K562 (cell line): ENCODE data around the gene TMEM63A. TPM values are rescaled to one million over a fixed set of nuclear protein-coding genes. Genes with fewer than 3 reads are reported as not detected.
A peak's percentile ranks its signal among the peaks of the same experiment; 100 is the strongest.

Source experiments
- C11orf30 ChIP-seq: fragments of 450-650 bp; IDR thresholded peaks from 2 replicates; pipeline ENCODE4 v1.6.1; 2016; ENCODE audit warnings: low read depth, mild to moderate bottlenecking
- CBFA2T3 ChIP-seq: fragments of 450-650 bp; IDR thresholded peaks from 2 replicates; pipeline ENCODE4 v1.6.1; 2017
- DPF2 ChIP-seq: fragments of 450-650 bp; IDR thresholded peaks from 2 replicates; pipeline ENCODE4 v1.6.1; 2016
- E2F6 ChIP-seq, 2 experiments: IDR thresholded peaks; 2 replicates each; pipeline ENCODE4 v1.6.1; 2011; ENCODE audit warnings: borderline replicate concordance in 1 of 2, control low read depth in 1 of 2, low read depth in 1 of 2, low read length in 1 of 2, mild to moderate bottlenecking in 1 of 2, mixed read lengths in 1 of 2, moderate library complexity in 1 of 2; ENCODE audit not compliant: insufficient read depth in 1 of 2, insufficient read length in 1 of 2, poor library complexity in 1 of 2, severe bottlenecking in 1 of 2; ENCODE audit errors: extremely low read depth in 1 of 2
- EP400 ChIP-seq: fragments of 450-650 bp; IDR thresholded peaks from 2 replicates; pipeline ENCODE4 v1.6.1; 2017; ENCODE audit warnings: antibody characterized with exemption, mild to moderate bottlenecking, moderate library complexity
- ESRRA ChIP-seq: fragments of 450-650 bp; IDR thresholded peaks from 2 replicates; pipeline ENCODE4 v1.6.1; 2014; ENCODE audit warnings: low read depth, mild to moderate bottlenecking, moderate library complexity, borderline replicate concordance
- FOXA1 ChIP-seq: fragments of 450-650 bp; IDR thresholded peaks from 2 replicates; pipeline ENCODE4 v1.6.1; 2016; ENCODE audit warnings: mild to moderate bottlenecking, borderline replicate concordance
- FUS ChIP-seq: fragments of 200-400 bp; formaldehyde crosslinking; optimal IDR thresholded peaks from 2 replicates; pipeline ENCODE3; 2017; ENCODE audit warnings: low read depth, low read length
- GTF3C2 ChIP-seq: IDR thresholded peaks from 3 replicates; pipeline ENCODE4 v1.6.1; 2011; ENCODE audit warnings: borderline replicate concordance, mild to moderate bottlenecking, moderate library complexity; ENCODE audit not compliant: insufficient read length; ENCODE audit errors: extremely low read depth
- HOMEZ ChIP-seq: fragments of 250-450 bp; sonication (Bioruptor Pico); IDR thresholded peaks from 2 replicates; pipeline ENCODE4 v1.4.0; 2020; ENCODE audit warnings: mild to moderate bottlenecking, moderate library complexity
- JUNB ChIP-seq: fragments of 450-650 bp; formaldehyde crosslinking; conservative IDR thresholded peaks from 2 replicates; pipeline ENCODE4 v1.4.0; 2020; ENCODE audit warnings: mild to moderate bottlenecking
- MLX ChIP-seq, 2 experiments: fragments of 450-650 bp in 1 of 2; sonication (generic) in 1 of 2; formaldehyde crosslinking; conservative IDR thresholded peaks; 2 replicates each; pipeline versions ENCODE4 v1.4.0 to v1.8.1; 2020 to 2022; ENCODE audit warnings: mild to moderate bottlenecking in 1 of 2, missing genetic modification reagents in 1 of 2
- NCOA2 ChIP-seq, 2 experiments: fragments of 450-650 bp; IDR thresholded peaks; 2 replicates each; pipeline ENCODE4 v1.6.1; 2018; ENCODE audit warnings: mild to moderate bottlenecking in 2 of 2, moderate library complexity in 1 of 2; ENCODE audit not compliant: partially characterized antibody in 2 of 2
- NR4A1 ChIP-seq, 2 experiments: fragments of 250-450 bp in 1 of 2; fragments of 450-650 bp in 1 of 2; sonication (Bioruptor Pico) in 1 of 2; IDR thresholded peaks; 2 replicates each; pipeline versions ENCODE4 v1.4.0 to v1.6.1; 2016 to 2020; ENCODE audit warnings: mild to moderate bottlenecking in 2 of 2, missing compliant biosample characterization in 1 of 2, missing genetic modification characterization in 1 of 2, moderate library complexity in 1 of 2
- POU5F1 ChIP-seq: fragments of 150-350 bp; IDR thresholded peaks from 2 replicates; pipeline ENCODE4 v1.6.1; 2014; ENCODE audit warnings: borderline replicate concordance, low read length, low read depth, mild to moderate bottlenecking; ENCODE audit not compliant: partially characterized antibody
- SIN3A ChIP-seq, 2 experiments: fragments of 150-350 bp in 1 of 2; IDR thresholded peaks; 2 replicates each; pipeline ENCODE4 v1.6.1; 2011 to 2016; ENCODE audit warnings: borderline replicate concordance in 2 of 2, low read depth in 2 of 2, low read length in 2 of 2, mild to moderate bottlenecking in 2 of 2, moderate library complexity in 2 of 2; ENCODE audit not compliant: control insufficient read depth in 1 of 2
- SLC30A9 ChIP-seq: fragments of 250-450 bp; sonication (Bioruptor Pico); IDR thresholded peaks from 2 replicates; pipeline ENCODE4 v1.8.0; 2022; ENCODE audit warnings: mild to moderate bottlenecking, moderate library complexity
- TRIM24 ChIP-seq, 2 experiments: fragments of 450-650 bp; IDR thresholded peaks; 2 replicates each; pipeline ENCODE4 v1.6.1; 2016
- XRCC4 ChIP-seq: IDR thresholded peaks from one replicate; pipeline ENCODE4 v1.6.1; 2011; ENCODE audit not compliant: insufficient read depth, insufficient read length; ENCODE audit errors: extremely low read depth
- ZFPM2 ChIP-seq: fragments of 250-450 bp; sonication (Bioruptor Pico); IDR thresholded peaks from 2 replicates; pipeline ENCODE4 v1.5.1; 2022; ENCODE audit warnings: mild to moderate bottlenecking
- polyA plus RNA-seq, 8 experiments: library from polyadenylated mRNA; depleted of rRNA in 4 of 8; stranded (reverse) in 5 of 8; unstranded in 3 of 8; fragments of >200 nt; fragmentation: Nextera tagmentation in 2 of 8; fragmentation: Illumina TruSeq in 1 of 8; extraction: Ambion mirVana in 2 of 8; extraction: Trizol in 1 of 8; gene quantifications; 2 replicates each; pipeline versions ENCODE4 v1.2.1 to v1.2.3, GENCODE V29; 2011 to 2014; ENCODE audit warnings: inconsistent platforms in 1 of 8, missing spikeins in 1 of 8
- total RNA-seq, 7 experiments: library from RNA; depleted of rRNA in 6 of 7; stranded (reverse); fragments of >200 nt in 6 of 7; fragmentation: Illumina TruSeq in 2 of 7; extraction: Trizol in 2 of 7; gene quantifications; 2 replicates each; pipeline versions ENCODE4 v1.2.1 to v1.2.3, GENCODE V29; 2011 to 2021; ENCODE audit warnings: low replicate concordance in 1 of 7

TMEM63A gene
- total and polyA plus RNA-seq, 9 of the 15 experiments (the other 6 are each of a cell fraction or from before 2014, with no cell fraction given), result 2.0 to 54.6 (median 17.5) TPM

- peak; percentile 62 to 80 for TF ChIP-seq E2F6 (IDR thresholded peaks at IDR 0.05; ENCODE audit: borderline replicate concordance in 1 of 2, extremely low read depth in 1 of 2, insufficient read depth in 1 of 2, insufficient read length in 1 of 2, low read depth in 1 of 2, low read length in 1 of 2, poor library complexity in 1 of 2, severe bottlenecking in 1 of 2)
- peak; percentile 57; the same call in 1 of the 2 replicates for TF ChIP-seq ESRRA
- peak; percentile 15; the same call in 1 of the 2 replicates for TF ChIP-seq DPF2
- no peak for TF ChIP-seq GTF3C2
- peak; percentile 39 for TF ChIP-seq CBFA2T3
- no peak for TF ChIP-seq POU5F1
- TF ChIP-seq JUNB (CRISPR knock-in tag), result no peak
- TF ChIP-seq ZFPM2, result no peak
- peak; percentile 41 to 82; a peak in 3 of 4 replicates for TF ChIP-seq TRIM24 (IDR thresholded peaks at IDR 0.05)
- peak; percentile 97 for TF ChIP-seq EP400
- no peak for TF ChIP-seq FOXA1
- no peak for TF ChIP-seq MLX (CRISPR knock-in tag; conservative IDR thresholded peaks at IDR 0.05)
- peak; percentile 73 for TF ChIP-seq C11orf30
- peak; percentile 84 for TF ChIP-seq FUS
- no peak for TF ChIP-seq NCOA2 (IDR thresholded peaks at IDR 0.05; ENCODE audit: partially characterized antibody in 2 of 2)
- no peak for TF ChIP-seq SLC30A9 (CRISPR knock-in tag)
- TF ChIP-seq SIN3A (IDR thresholded peaks at IDR 0.05; ENCODE audit: borderline replicate concordance in 2 of 2, control insufficient read depth in 1 of 2, low read depth in 2 of 2, low read length in 2 of 2), result peak; percentile 78 to 92; a peak in 2 of 4 replicates
- peak; percentile 72; the same call in 1 of the 2 replicates for TF ChIP-seq NR4A1 (CRISPR knock-in tag; IDR thresholded peaks at IDR 0.05)
- TF ChIP-seq NR4A1 (tag; IDR thresholded peaks at IDR 0.05), result 0 out of 2 replicates have a peak, but pooled peaks have one; percentile 19
- TF ChIP-seq XRCC4, result no peak
- 0 out of 2 replicates have a peak, but pooled peaks have one; percentile 24 for TF ChIP-seq HOMEZ
Measured at GRCh38 chr1:225923692-225924555, 41.7 kb upstream of the TMEM63A start, which contains the start of gene PYCR2 (continued).
